Measurements from ENCODE around the gene KIF16B. TPM values are rescaled to one million over a fixed set of nuclear protein-coding genes. Genes with fewer than 3 reads are reported as not detected.

KIF16B gene
- total and polyA plus RNA-seq, 2 of the 13 experiments (the other 11 are each of a cell fraction or from before 2014, with no cell fraction given): 6.9 to 18.0 TPM

GRCh38 chr20:16617056-16617455 lies 43.8 kb upstream of the KIF16B start (continued):
- TF ChIP-seq USF2 (IDR thresholded peaks at IDR 0.05; ENCODE audit: low read depth, low read length) (no peak), USF2 (CRISPR knock-in tag; IDR thresholded peaks at IDR 0.05; ENCODE audit: borderline replicate concordance) (no peak)

GRCh38 chr20:16616317-16616716 lies 43.1 kb upstream of the KIF16B start:
- no peaks in the 10 kb centered on the region for H3K79me2 ChIP-seq (ENCODE audit: insufficient read depth, low read length)
- no peaks in the 10 kb centered on the region for H3K9me3 ChIP-seq (ENCODE audit: low read length)
- no TSS peak for BruUV-seq (replicated peaks)
- no peak for FAIRE-seq
- in situ Hi-C loops (cut with HindIII; ENCODE audit: extremely low pct_ligation_motif_present, low pct_unique_long_range_greater_than_20kb): no loop called here
- no peaks in the 10 kb centered on the region for H4K20me1 ChIP-seq (ENCODE audit: insufficient read depth, low read length)
- ChIA-PET POLR2A (no interaction called here), CTCF (ENCODE audit: low intra/inter-chr PET ratio, low total read pairs) (no interaction called here)
- H3K9ac ChIP-seq (ENCODE audit: insufficient read depth, low read depth, low read length): no peak overlapping the region
- no peaks in the 10 kb centered on the region for H3K4me1 ChIP-seq (ENCODE audit: insufficient read depth, low read length)
- peaks cover 3 to 8% of the 10 kb centered on the region in 2 experiments; a peak in 3 of 5 replicates for H3K27me3 ChIP-seq (ENCODE audit: control insufficient read depth in 1 of 2, insufficient read depth in 2 of 2, low read length in 2 of 2)
- DNase-seq (ENCODE audit: low spot score): no peak
- H3K4me2 ChIP-seq (ENCODE audit: low read depth, low read length): no peak overlapping the region
- TF ChIP-seq NR0B2 (CRISPR knock-in tag; IDR thresholded peaks at IDR 0.05) (no peak), TERF1 (CRISPR knock-in tag; IDR thresholded peaks at IDR 0.05) (no peak), ZBTB33 (CRISPR knock-in tag; IDR thresholded peaks at IDR 0.05) (no peak), SIN3A (IDR thresholded peaks at IDR 0.05; ENCODE audit: borderline replicate concordance, low read depth, low read length) (no peak), ZGPAT (CRISPR knock-in tag; IDR thresholded peaks at IDR 0.05) (no peak), ZNF615 (CRISPR knock-in tag; IDR thresholded peaks at IDR 0.05; ENCODE audit: borderline replicate concordance) (no peak), MLLT10 (CRISPR knock-in tag; IDR thresholded peaks at IDR 0.05) (no peak), ZNF33A (CRISPR knock-in tag; IDR thresholded peaks at IDR 0.05; ENCODE audit: borderline replicate concordance) (no peak)
- no peak for ATAC-seq
- intact Hi-C loops (cut with micrococcal nuclease; ENCODE audit: unreplicated experiment): no loop called here
- H2AFZ ChIP-seq (ENCODE audit: low read length): no peak overlapping the region
- no peaks in the 10 kb centered on the region for H3K36me3 ChIP-seq (replicated peaks in 1 of 2; ENCODE audit: control insufficient read depth in 1 of 2, insufficient read depth in 2 of 2, low read length in 2 of 2)
- H3K27ac ChIP-seq (ENCODE audit: extremely low read length, insufficient read depth, low read length): no peak overlapping the region
- H3K4me3 ChIP-seq (replicated peaks in 1 of 3; ENCODE audit: insufficient read depth in 1 of 3, low read depth in 2 of 3, low read length in 3 of 3): no peak overlapping the region
- WGBS (ENCODE audit: low lambda C conversion rate): 2% methylated on average over 2 of the region's 2 CpGs
